Activated naive CD8-positive, alpha-beta T cell treated with anti-CD3 and anti-CD28 coated beads for 36 hours (primary cell): ENCODE data around the gene CHPF2. TPM values are rescaled to one million over a fixed set of nuclear protein-coding genes. Genes with fewer than 3 reads are reported as not detected.
A peak's percentile ranks its signal among the peaks of the same experiment; 100 is the strongest.

ENCODE experiments used
- DNase-seq: peaks from one replicate; pipeline ENCODE4 v3.0.0; 2021
- H3K27ac Mint-ChIP-seq: one replicate; pipeline ENCODE4 v1.8.0; 2022; ENCODE audit warnings: mild to moderate bottlenecking, moderate library complexity, mixed read lengths
- H3K27me3 Mint-ChIP-seq: one replicate; pipeline ENCODE4 v1.8.0; 2022; ENCODE audit warnings: mild to moderate bottlenecking, mixed read lengths
- H3K36me3 Mint-ChIP-seq: one replicate; pipeline ENCODE4 v1.8.0; 2021; ENCODE audit warnings: mild to moderate bottlenecking, mixed read lengths
- H3K4me1 Mint-ChIP-seq: one replicate; pipeline ENCODE4 v1.8.0; 2021; ENCODE audit warnings: mixed read lengths
- H3K4me3 Mint-ChIP-seq: one replicate; pipeline ENCODE4 v1.8.0; 2022; ENCODE audit warnings: mild to moderate bottlenecking, moderate library complexity, mixed read lengths
- H3K9me3 Mint-ChIP-seq: one replicate; pipeline ENCODE4 v1.8.0; 2022; ENCODE audit warnings: mixed read lengths
- total RNA-seq, 2 experiments: library from RNA; stranded (reverse); gene quantifications; one replicate each; pipeline ENCODE4 v1.2.3, GENCODE V29; 2021

The CHPF2 gene
- total RNA-seq, 2 experiments from 2014 or later: 24.5 to 25.1 TPM

GRCh38 chr7:151245360-151246101, 13.2 kb downstream of the CHPF2 start:
- peak; percentile 78 for DNase-seq
- Mint-ChIP-seq H3K36me3 (no peaks in the 10 kb centered on the region), H3K27me3 (peaks cover 43% of the 10 kb centered on the region), H3K4me3 (no peak overlapping the region), H3K9me3 (no peaks in the 10 kb centered on the region), H3K27ac (no peak overlapping the region), H3K4me1 (peaks cover 39% of the 10 kb centered on the region)

GRCh38 chr7:151246102-151246850, 14.0 kb downstream of the CHPF2 start:
- Mint-ChIP-seq H3K27me3 (peaks cover 43% of the 10 kb centered on the region), H3K4me3 (no peak overlapping the region), H3K4me1 (peaks cover 46% of the 10 kb centered on the region), H3K36me3 (no peaks in the 10 kb centered on the region), H3K9me3 (no peaks in the 10 kb centered on the region), H3K27ac (no peak overlapping the region)
- DNase-seq: no peak

GRCh38 chr7:151246851-151247580, 14.7 kb downstream of the CHPF2 start:
- H3K27me3 Mint-ChIP-seq: peaks cover 45% of the 10 kb centered on the region

GRCh38 chr7:151247611-151248345, 15.5 kb downstream of the CHPF2 start:
- no peak overlapping the region for H3K27ac Mint-ChIP-seq
- H3K4me1 Mint-ChIP-seq: peaks cover 49% of the 10 kb centered on the region
- H3K36me3 Mint-ChIP-seq: no peaks in the 10 kb centered on the region

More at GRCh38 chr7:151246851-151247580, 14.7 kb downstream of the CHPF2 start:
- no peak for DNase-seq
- Mint-ChIP-seq H3K36me3 (no peaks in the 10 kb centered on the region), H3K27ac (no peak overlapping the region), H3K9me3 (no peaks in the 10 kb centered on the region), H3K4me1 (peaks cover 47% of the 10 kb centered on the region), H3K4me3 (no peak overlapping the region)

GRCh38 chr7:151248346-151249033, 16.2 kb downstream of the CHPF2 start, which contains the start of gene SMARCD3:
SMARCD3 (minus strand) TSS chr7:151248694; CDS start chr7:151248562, 132 bp downstream.
- H3K27ac Mint-ChIP-seq: no peak within 1 kb of the TSS
- H3K9me3 Mint-ChIP-seq: no peaks in the 10 kb centered on the region
- peaks cover 49% of the 10 kb centered on the region for H3K27me3 Mint-ChIP-seq
- H3K4me3 Mint-ChIP-seq: peak within 1 kb of the TSS; percentile 80
- no peaks in the 10 kb centered on the region for H3K36me3 Mint-ChIP-seq
- peaks cover 43% of the 10 kb centered on the region for H3K4me1 Mint-ChIP-seq
- DNase-seq: peak; percentile 47

More at GRCh38 chr7:151247611-151248345, 15.5 kb downstream of the CHPF2 start:
- DNase-seq: no peak
- Mint-ChIP-seq H3K4me3 (peak overlapping the region; percentile 45), H3K9me3 (no peaks in the 10 kb centered on the region), H3K27me3 (peaks cover 49% of the 10 kb centered on the region)

GRCh38 chr7:151249034-151249731, 16.9 kb downstream of the CHPF2 start:
- Mint-ChIP-seq H3K4me3 (no peak overlapping the region), H3K27ac (no peak overlapping the region), H3K9me3 (no peaks in the 10 kb centered on the region), H3K27me3 (peaks cover 49% of the 10 kb centered on the region), H3K36me3 (no peaks in the 10 kb centered on the region), H3K4me1 (peaks cover 37% of the 10 kb centered on the region)
- DNase-seq: peak; percentile 36

- no peak for DNase-seq
- Mint-ChIP-seq H3K4me1 (peaks cover 35% of the 10 kb centered on the region), H3K27me3 (peaks cover 46% of the 10 kb centered on the region), H3K27ac (no peak overlapping the region), H3K4me3 (no peak overlapping the region), H3K36me3 (no peaks in the 10 kb centered on the region), H3K9me3 (no peaks in the 10 kb centered on the region)
Observed at GRCh38 chr7:151249732-151250072, 17.4 kb downstream of the CHPF2 start.

- H3K27me3 Mint-ChIP-seq: peaks cover 43% of the 10 kb centered on the region
Observed at GRCh38 chr7:151250181-151251132, 18.2 kb downstream of the CHPF2 start.

GRCh38 chr7:151251328-151251688, 19.0 kb downstream of the CHPF2 start:
- Mint-ChIP-seq H3K27me3 (peaks cover 37% of the 10 kb centered on the region), H3K9me3 (no peaks in the 10 kb centered on the region), H3K4me3 (peak overlapping the region; percentile 60), H3K36me3 (no peaks in the 10 kb centered on the region), H3K4me1 (peaks cover 31% of the 10 kb centered on the region), H3K27ac (no peak overlapping the region)
- peak; percentile 48 for DNase-seq

More at GRCh38 chr7:151250181-151251132, 18.2 kb downstream of the CHPF2 start:
- no peak for DNase-seq
- Mint-ChIP-seq H3K36me3 (no peaks in the 10 kb centered on the region), H3K9me3 (no peaks in the 10 kb centered on the region), H3K27ac (no peak overlapping the region), H3K4me3 (peak overlapping the region; percentile 60), H3K4me1 (peaks cover 31% of the 10 kb centered on the region)

- H3K4me3 Mint-ChIP-seq: peak overlapping the region; percentile 55
- peaks cover 30% of the 10 kb centered on the region for H3K4me1 Mint-ChIP-seq
- H3K9me3 Mint-ChIP-seq: no peaks in the 10 kb centered on the region
- peaks cover 31% of the 10 kb centered on the region for H3K27me3 Mint-ChIP-seq
- no peak overlapping the region for H3K27ac Mint-ChIP-seq
- H3K36me3 Mint-ChIP-seq: no peaks in the 10 kb centered on the region
- no peak for DNase-seq
Observed at GRCh38 chr7:151251689-151252560, 19.6 kb downstream of the CHPF2 start.

- peak overlapping the region; percentile 55 for H3K4me3 Mint-ChIP-seq
- peaks cover 26% of the 10 kb centered on the region for H3K27me3 Mint-ChIP-seq
- H3K36me3 Mint-ChIP-seq: no peaks in the 10 kb centered on the region
- no peak for DNase-seq
- no peak overlapping the region for H3K27ac Mint-ChIP-seq
- H3K9me3 Mint-ChIP-seq: no peaks in the 10 kb centered on the region
- peaks cover 28% of the 10 kb centered on the region for H3K4me1 Mint-ChIP-seq
Observed at GRCh38 chr7:151252561-151252835, 20.2 kb downstream of the CHPF2 start.

GRCh38 chr7:151252961-151253711, 20.9 kb downstream of the CHPF2 start:
- Mint-ChIP-seq H3K9me3 (no peaks in the 10 kb centered on the region), H3K36me3 (no peaks in the 10 kb centered on the region), H3K4me1 (peaks cover 24% of the 10 kb centered on the region), H3K4me3 (no peak overlapping the region), H3K27me3 (peaks cover 21% of the 10 kb centered on the region), H3K27ac (no peak overlapping the region)
- no peak for DNase-seq
